Cortex of kidney (tissue), 1 donor: Measurements from ENCODE around the gene TMEM185B.
"Not testable (repeated sequence)": the region's sequence is repeated elsewhere in the genome, so short reads cannot be mapped to it uniquely, and the experiment has no call there.

Source experiments
- DNase-seq: peaks from one replicate; lab custom pipeline; 2025; lab: John Stamatoyannopoulos, UW

Gene TMEM185B

DNA sequence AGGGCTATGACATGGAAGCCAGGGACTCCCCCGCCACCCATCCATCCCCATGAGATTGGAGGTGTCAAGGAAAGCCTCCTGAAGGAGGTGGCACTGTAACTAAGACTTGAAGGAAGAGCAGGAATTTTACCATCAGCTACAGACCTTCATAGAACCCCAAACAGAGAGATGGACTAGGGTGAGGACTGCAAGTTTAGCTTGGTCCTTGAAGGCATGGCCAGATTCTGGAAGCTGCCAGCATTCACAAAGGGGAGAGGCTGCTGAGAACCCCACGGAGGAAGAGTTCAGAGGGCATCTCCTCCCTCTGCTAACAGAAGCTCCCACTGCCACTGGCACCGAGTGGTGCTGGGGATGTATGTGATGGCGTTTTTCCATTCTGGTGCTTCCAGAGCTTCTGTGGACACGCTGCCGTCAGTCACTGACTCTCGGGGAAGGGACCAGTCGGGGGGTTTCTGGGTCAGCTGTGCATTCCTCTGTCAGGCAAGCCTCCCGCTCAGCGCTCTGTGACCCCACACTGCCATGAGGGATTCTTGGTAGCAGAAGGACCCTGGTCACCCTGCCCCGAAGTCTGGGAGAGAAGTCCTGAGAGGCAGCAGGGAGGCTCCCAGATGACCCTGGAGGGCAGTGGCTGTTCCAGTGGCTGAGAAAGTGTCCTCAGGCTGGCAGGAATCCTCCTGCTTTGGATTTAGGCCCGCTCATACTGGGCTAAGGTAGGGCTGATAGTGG is 18.1 kb downstream of the TMEM185B start:
- DNase-seq: no peak

DNA sequence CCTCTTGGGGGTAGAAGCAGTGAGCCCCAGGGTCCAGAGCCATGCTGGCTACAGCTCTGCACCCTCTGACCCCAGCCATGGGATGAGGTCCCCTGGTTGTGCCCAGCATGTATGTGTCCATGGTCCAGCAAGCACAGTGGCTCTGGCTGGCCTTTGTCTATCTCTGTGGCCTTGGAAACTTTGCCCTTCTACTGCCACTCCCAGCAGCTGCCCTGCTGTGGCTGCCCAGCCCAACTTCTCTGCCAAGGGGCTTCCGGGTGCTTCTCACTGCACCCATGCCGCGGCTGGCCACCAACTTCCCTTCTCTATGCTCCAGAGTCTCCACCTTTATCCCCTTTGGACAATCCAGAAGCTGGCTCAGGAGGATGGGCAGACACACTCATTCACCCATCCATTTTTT is 18.8 kb downstream of the TMEM185B start:
- DNase-seq: no peak

DNA sequence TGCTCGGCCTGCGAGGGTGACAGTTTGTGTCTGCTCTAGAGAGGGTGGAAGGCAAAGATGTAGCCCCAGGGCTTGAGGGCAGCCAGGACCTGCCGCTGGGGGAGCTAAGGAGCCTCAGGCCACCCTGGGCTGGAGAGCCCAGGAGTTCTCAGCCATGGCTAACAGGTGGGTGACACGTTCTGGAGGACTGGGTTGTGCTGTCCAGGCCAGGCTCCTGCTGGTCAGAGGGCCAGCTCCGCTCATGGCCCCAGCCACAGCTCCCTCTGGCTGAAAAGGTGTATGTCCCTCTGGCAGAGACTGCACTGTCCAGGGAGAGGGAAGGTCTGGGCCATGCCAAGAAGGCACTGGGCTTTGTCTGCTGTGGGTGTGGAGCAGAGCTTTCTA is 19.2 kb downstream of the TMEM185B start:
- no peak for DNase-seq

DNA sequence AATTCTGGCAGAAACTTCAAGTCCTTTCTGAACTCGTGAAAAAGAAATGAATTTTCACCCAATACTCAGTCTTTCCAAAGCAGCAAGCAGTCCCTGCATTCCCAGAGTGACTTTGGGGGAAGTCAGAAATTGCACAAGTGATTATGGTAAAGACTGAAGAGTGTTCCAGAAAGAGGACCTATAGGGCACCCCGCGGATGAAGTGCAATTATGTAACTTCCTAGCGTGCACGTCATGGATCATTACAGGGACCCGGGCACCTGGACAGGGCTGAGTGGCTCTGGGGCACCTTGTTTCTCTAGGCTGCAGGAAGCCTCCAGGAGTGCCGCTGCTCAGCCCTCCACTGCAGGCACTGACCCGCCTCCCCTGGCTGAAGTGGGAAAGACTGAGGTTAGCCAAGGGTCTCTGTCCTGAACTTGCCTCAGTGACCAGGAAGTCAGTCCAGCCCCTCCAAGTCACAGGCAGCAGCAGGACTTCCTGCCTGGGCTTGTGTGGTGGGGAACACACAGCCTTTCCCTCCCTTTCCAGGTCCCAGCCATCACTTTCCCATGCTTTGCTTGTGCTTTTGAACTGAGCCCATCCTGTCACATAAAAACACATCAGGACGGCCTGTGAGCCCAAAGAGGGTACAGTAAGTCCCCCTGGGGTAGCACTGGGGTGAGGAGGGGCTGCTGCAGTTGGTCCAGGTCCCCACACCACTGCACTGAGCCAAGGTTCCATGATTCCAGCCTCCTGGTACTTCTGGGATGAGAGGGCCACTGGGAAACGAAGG is 19.8 kb downstream of the TMEM185B start:
- no peak for DNase-seq

DNA sequence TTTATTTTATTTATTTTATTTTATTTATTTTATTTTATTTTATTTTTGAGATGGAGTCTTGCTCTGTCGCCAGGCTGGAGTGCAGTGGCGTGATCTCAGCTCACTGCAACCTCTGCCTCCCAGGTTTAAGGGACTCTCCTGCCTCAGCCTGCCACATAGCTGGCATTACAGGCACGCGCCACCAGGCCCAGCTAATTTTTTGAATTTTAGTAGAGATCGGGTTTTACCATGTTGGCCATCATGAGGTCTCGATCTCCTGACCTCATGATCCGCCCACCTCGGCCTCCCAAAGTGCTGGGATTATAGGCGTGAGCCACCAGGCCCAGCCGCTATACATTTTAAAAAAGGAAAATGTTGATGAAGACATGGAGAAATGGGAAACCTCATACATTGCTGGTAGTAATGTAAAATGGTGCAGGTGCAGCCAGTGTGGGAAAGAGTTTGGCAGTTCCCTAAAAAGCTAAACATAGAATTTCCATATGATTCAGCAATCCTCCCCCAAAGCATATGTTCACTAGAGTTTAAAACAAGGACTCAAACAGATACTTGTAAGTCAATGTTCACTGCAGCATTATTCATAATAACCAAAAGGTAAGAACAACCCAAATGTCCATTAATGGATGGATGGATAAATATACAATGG is 23.3 kb downstream of the TMEM185B start:
- DNase-seq: not testable (repeated sequence)

DNA sequence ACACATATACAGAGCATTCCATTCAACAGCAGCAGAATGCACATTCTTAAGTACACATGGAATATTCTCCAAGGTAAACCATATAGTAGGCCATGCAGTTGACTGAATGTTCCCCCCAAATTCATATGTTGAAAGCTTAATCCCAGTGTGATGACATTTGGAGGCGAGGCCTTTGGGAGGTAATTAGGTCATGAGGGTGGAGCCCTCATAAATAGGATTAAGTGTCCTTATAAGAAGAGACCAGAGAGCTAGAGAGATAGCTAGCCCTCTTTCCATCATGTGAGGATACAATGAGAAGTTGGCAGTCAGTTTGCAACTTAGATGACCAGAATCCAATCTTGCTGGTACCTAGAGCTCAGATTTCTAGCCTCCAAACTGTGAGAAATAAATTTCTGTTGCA is 27.6 kb downstream of the TMEM185B start:
- no peak for DNase-seq

DNA sequence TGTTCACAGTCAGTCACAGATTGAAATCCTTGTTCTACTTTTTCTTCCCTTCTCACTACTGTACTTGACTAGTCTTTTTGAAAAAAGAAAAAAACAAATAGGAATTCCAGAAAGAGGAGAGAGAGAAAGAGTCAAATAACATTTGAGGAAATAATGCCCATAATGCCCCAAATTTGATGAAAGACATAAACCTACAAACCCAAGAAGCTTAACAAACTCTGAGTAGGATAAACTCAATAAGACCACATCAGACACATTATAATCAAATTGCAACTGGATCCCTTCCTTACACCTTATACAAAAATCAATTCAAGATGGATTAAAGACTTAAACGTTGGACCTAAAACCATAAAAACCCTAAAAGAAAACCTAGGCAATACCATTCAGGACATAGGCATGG is 30.9 kb downstream of the TMEM185B start:
- DNase-seq: no peak

DNA sequence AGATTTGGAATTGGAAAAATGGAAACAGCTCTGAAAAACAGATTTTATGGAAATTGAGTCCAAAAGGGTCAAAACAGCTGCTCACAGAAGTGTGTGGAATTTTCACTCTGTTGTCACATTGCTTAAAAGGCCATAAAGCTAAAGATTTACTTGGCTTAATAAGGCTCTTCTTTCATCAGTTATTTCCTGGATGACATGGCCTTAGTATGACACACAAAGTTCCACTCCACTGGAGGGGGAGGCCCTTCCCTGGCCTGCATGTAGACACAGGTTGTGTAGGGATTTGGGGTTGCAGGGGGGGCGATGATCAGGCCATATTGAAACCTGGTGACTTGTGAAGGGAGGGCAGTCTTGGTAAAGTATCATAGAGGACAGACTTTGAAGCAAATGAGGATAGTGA is 34.0 kb downstream of the TMEM185B start:
- no peak for DNase-seq

DNA sequence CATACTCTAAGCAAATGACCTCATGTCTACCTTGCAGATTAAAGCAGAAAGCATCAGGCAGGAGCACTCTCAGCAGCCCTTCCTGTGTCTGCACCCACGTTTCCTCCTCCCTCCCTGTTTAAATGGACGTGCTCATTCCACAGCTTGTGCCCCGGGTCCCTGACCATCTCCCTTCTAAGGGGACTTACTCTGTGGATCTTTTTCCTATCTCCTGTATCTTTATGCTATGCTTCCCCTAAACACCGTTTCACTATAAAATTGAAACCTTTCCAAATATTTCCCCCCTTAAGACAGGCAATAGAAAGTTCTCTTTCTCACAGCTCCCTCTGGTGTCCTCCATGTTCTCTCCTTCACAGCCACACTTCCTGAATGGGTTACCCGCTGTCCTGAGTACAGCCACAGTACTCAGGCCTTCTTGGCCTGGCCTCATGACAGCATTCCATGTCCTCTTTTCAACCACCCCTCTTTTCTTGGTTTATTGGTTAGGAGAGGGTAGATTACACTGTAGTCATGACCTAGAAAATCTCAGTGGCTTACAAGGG is 41.1 kb downstream of the TMEM185B start:
- DNase-seq: no peak

DNA sequence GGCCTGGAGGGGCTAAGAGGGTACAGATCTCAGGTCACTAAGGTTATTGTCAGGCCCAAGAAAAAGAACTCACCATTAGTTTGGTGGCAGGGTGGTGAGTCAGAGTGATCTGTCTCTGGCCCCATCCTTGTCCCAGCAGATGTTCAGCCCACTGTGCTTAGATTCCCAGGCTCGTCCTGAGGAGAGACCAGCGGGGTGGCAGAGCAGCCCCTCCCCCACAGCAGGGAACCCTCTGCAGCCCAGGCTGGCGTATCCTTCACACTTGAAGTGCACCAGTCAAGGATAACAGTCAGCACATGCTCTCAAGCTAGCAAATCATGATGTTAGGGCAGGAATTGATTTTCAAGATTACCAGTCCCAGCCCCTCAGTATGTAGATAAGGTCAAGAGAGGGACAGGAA is 43.1 kb downstream of the TMEM185B start:
- no peak for DNase-seq

DNA sequence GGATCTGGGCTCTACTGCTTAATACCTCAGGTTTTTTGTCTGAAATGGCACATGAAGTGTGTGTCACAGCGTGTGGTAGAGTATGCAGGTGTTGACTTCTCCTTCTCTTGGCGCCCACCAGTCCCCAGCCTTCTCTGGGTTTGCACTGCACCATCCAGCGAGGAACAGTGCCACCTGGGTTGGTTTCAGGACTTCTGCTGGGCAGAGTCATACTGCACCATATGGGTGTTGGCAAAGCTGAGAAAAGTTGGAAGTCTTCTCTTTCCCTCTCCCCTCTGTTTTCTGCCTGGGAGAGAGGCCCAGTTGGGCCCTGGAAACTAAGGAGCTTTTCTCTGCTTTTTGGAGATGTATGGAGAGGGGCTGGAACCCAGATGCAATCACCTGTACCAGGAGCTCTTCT is 43.8 kb downstream of the TMEM185B start:
- DNase-seq: no peak

DNA sequence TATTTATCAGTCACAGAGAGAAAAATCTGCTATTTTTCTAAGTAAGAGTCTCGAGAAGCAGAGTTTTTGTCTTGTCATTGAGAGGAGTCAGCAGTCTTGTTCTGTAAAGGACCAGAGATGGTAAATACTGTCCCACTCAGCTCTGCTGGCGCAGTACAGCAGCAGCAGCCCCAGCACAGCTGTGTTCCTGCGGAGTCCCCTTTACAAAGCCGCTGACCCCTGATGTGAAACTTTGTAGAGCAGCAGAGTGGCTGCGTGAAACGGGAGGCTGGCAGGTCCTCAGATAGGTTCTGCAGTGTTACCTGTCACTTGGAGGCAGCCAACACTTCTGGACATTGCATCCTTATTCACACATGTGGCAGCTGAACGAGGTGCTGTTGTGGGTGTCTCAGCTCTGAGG is 45.2 kb downstream of the TMEM185B start:
- no peak for DNase-seq

DNA sequence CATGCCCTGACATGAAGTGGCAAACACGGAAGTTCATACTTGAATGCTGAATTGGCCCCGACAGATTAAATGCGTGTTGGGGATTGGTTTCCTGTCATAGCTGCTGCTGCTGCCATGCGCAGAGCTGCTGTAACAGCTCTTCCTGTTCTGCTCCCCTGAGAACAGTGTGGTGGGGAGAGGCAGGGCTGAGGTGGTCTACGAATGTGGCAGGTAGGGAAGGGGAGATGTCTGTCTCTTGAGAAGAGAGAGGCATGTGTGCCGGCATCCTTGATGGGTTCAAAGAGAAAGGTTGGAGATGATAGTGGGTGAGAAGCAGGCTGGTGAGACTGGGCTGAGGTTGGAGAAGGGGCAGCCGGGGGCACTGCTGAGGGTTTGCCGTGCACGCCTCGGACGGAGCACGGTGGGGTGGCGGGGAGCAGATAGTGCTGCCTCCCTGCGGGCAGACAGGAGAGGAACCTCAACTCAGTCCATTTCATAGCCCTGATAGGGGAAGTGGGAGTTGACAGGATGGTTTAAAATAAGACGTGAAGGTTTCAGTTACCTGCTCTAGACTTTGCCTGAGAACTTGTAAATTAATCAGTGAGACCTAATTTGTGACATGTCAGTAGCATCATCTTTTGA is 46.1 kb downstream of the TMEM185B start:
- no peak for DNase-seq

DNA sequence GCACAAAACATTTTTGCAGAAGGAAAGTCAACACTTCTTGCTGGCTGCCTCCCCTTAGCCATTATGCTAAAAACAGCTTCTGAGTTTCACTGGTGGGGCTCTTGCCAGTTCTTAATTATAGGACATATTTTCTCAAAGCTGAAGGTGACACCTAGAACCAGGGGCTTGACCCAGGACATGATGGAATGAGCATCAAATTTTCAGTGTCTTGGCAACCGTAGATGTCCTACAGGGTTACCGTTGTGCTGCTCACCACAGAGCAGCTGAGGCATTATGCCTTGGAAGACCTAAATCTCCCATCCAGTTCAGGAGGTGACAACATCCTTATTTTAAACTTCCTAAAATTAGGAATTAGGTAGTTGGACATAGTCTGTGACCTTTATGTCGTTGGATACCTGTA is 46.7 kb downstream of the TMEM185B start:
- no peak for DNase-seq

DNA sequence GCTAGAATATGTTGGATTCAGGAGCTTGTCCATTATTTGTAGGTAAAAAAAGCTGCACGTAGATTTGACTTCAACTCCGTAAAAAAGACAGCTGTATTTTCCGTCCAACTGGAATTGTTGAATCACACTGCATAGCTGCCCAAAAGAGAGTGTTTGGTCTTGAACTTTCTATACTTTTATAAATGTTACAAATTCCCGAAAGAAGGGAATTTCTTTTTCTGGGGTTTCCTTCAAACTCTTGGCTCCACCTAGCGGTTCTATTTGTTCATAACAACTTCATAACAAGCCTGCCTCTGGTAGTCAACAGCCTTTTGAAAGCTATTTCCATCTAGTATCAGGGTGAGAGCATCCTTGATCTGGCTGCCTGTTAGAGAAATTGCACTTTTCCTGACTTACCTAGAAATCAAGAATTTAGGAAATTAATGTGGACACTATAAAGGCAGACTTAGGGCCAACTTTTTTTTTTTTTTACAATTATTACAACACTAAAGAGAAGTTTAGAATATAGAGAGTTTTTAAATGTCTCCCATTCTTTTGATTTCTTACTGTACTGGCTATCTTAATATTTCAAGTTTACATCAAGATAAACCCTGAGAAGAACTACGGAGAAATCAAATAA is 48.1 kb downstream of the TMEM185B start:
- DNase-seq: no peak
